Astrocyte of the spinal cord (primary cell): ENCODE measurements around the gene HIPK2.

Experiments
- DNase-seq: peaks from one replicate; pipeline ENCODE4 v3.0.0; 2011; ENCODE audit warnings: low read depth, low spot score
- H3K4me3 ChIP-seq: 2 replicates; pipeline ENCODE4 v1.5.1; 2011; ENCODE audit warnings: low read depth, mild to moderate bottlenecking, low read length, moderate library complexity
- in situ Hi-C: cut with HindIII; loops from 2 replicates; pipeline ENCODE4 v1.10.0; 2017; ENCODE audit warnings: low sequenced_read_pairs
- TF ChIP-seq, protein P1 (sequence below): IDR thresholded peaks from 2 replicates; pipeline ENCODE4 v1.5.1; 2012; ENCODE audit warnings: low read depth, mild to moderate bottlenecking, low read length, inconsistent platforms

The HIPK2 gene

DNA sequence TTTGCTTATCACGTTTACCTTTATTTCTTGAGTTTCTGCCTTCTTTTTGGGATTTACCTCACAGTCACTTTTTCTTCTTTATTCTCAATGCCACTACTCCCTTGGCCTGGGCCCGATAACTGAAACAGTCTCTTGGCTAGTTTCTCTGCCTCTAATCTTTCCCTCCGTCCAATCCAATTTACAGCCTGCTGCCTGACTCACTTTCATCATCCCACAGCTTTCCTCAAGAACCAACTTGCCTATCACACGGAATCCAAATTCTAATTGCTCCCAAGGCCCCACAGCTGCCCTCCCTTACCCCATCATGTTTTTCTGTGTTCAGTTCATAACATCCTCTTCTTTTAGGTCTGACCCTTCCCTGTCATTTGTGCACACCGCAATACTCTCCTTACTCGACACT lies 121.4 kb downstream of the HIPK2 start:
- no peak overlapping the region for H3K4me3 ChIP-seq
- in situ Hi-C loops = no loop called here
- TF ChIP-seq, protein P1, sequence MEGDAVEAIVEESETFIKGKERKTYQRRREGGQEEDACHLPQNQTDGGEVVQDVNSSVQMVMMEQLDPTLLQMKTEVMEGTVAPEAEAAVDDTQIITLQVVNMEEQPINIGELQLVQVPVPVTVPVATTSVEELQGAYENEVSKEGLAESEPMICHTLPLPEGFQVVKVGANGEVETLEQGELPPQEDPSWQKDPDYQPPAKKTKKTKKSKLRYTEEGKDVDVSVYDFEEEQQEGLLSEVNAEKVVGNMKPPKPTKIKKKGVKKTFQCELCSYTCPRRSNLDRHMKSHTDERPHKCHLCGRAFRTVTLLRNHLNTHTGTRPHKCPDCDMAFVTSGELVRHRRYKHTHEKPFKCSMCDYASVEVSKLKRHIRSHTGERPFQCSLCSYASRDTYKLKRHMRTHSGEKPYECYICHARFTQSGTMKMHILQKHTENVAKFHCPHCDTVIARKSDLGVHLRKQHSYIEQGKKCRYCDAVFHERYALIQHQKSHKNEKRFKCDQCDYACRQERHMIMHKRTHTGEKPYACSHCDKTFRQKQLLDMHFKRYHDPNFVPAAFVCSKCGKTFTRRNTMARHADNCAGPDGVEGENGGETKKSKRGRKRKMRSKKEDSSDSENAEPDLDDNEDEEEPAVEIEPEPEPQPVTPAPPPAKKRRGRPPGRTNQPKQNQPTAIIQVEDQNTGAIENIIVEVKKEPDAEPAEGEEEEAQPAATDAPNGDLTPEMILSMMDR = no peak
- no peak for DNase-seq

DNA sequence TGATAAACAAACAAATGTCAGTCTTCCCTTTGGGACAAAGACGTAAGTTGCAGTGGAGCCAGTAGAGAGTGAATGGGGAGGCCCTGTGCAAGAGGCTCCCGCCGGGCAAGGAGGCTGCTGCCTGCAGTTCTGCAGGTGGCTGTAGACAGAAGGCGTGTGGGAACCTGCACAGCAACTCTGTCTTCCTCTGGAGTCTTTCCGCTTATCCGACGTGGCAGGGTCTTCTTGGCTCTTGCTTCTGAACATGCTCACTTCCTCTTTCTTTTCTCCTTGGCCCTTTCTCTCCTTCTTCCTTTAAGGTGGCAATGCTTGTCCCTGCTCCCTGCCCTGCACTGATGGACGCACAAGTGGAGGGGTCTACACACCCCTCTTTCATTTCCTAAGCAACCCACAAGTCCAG lies 122.5 kb downstream of the HIPK2 start:
- TF ChIP-seq, protein P1 = no peak
- H3K4me3 ChIP-seq = no peak overlapping the region
- DNase-seq = no peak
- in situ Hi-C loops = no loop called here

DNA sequence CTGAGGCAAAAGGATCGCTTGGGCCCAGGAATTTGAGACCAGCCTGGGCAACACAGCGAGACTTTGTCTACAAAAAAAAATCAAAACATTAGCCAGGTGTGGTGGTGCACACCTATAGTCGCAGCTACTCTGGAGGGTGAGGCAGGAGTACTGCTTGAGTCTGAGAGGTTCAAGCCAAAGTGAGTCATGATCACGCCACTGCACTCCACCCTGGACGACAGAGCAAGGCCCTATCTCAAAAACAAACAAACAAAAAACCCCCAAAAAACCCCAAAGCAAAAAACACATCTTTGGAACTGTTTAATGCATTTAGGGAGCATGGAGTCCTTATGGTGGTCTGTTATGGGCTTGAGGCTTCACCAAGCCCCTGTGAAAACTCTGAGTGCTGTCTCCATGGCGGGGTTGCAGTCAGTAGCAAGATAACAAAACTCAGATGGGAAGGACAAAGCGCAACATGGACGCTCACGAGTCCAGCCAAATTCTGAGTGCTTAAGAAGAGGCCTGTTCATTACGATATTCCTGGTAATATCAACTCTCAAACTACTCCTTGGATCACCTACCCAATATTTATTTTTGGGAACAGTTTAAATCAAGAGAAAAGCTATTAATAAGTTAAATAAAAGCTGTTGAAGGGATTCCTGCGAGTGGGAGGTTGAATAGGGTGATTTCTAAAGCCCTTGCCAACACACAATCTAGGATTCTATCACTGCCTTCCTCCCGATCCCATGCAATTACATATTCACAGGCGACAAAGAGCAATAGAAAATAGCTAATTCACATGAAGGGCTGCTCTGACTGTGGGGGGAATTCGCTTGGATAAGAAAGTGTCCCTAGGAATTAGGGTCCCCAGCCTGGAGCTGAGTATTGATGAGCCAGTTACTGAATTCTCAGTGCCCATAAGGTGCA lies 123.3 kb downstream of the HIPK2 start:
- in situ Hi-C loops = no loop called here
- DNase-seq = no peak
- H3K4me3 ChIP-seq = no peak overlapping the region
- TF ChIP-seq, protein P1 = no peak

DNA sequence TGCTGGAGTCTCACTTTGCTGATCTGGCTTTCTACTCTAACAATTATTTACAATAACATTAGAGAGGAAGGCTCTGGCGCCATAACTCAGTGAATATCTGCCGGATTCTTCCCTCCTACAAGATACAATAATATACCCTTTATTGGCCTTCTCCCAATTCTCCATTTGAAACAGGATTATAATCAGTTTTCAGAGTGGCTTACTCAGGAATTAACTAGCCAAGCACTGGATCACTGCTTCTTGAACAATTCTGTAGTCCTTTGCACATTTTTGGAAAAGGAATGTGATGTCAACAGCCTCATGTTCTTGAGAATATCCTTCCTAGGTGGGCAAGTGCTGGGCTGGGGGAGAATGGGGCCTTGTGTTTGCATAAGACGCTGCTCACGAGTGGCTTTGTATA lies 125.9 kb downstream of the HIPK2 start:
- peak; percentile 27 for DNase-seq
- TF ChIP-seq, protein P1 = no peak
- in situ Hi-C loops = no loop called here
- H3K4me3 ChIP-seq = no peak overlapping the region

DNA sequence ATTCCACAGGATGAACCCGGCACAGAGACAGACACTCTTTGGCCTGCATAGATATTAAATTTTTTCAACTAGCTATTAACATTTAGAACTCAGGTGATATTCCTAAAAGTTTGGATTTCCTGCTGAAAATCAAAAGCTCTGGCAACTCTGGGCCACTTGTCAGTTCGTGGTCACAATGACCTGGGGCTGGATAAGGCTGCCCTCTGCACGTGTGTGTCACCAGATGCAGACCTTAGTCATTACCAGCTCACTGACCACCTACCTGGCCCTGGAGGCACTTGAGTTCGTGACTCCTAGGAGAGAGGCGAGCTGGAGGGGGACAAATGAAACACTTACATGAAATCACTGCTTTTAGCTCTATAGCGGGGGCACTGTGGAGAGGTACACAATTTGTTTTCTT lies 126.5 kb downstream of the HIPK2 start:
- TF ChIP-seq, protein P1 = no peak
- no peak for DNase-seq
- no peak overlapping the region for H3K4me3 ChIP-seq
- in situ Hi-C loops = no loop called here

DNA sequence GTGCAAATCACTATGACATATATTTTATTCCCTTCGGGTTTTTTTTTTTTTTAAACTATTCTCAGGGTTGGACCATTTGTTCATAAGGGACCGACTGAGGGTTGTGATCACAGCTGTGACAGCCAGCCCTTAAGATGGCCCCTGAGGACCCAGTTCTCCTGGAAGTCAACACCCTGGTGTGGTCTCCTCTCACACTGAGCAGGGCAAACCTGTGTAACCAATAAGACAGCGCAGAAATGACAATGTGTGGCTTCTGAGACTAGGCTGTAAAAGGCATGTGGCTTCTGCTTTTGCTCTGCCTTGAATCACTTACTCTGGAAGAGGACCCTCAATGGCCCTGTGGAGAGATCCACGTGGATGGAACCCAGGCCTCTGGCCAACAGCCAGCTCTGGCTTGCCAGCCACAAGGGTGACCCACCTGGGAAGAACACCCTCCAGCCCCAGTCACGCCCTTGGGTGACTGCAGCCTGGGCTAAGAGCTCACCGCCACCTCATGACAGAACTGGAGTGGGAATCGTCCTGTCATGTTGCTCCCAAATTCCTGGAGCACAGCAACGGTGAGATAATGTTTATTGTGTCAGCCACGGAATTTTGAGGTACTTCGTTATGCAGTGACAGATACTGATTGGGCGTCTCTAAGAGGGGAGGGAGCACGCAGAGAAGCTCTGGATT lies 127.2 kb downstream of the HIPK2 start:
- TF ChIP-seq, protein P1 = no peak
- no peak overlapping the region for H3K4me3 ChIP-seq
- in situ Hi-C loops = no loop called here
- no peak for DNase-seq
